Large intestine (tissue), 3 donors: Measurements from ENCODE around the gene GDPD4. TPM values are rescaled to one million over a fixed set of nuclear protein-coding genes. Genes with fewer than 3 reads are reported as not detected.
"Not testable (repeated sequence)": the region's sequence is repeated elsewhere in the genome, so short reads cannot be mapped to it uniquely, and the experiment has no call there.

ENCODE experiments used
- DNase-seq, 2 donors: peaks; one replicate each; pipeline versions ENCODE4 v3.0.0 to v3.0.0-alpha.2; 2013
- H3K27ac ChIP-seq: one replicate; pipeline ENCODE4 v1.5.1; 2013; ENCODE audit warnings: low read length
- H3K27me3 ChIP-seq: 2 replicates; pipeline ENCODE4 v1.6.1; 2013; ENCODE audit warnings: low read length; ENCODE audit not compliant: control insufficient read depth, insufficient read depth
- H3K36me3 ChIP-seq: 2 replicates; pipeline ENCODE4 v1.6.1; 2013; ENCODE audit warnings: low read length; ENCODE audit not compliant: control insufficient read depth, insufficient read depth
- H3K4me1 ChIP-seq: one replicate; pipeline ENCODE4 v1.6.1; 2013; ENCODE audit warnings: low read length; ENCODE audit not compliant: control insufficient read depth, insufficient read depth
- H3K4me3 ChIP-seq: one replicate; pipeline ENCODE4 v1.5.1; 2013; ENCODE audit warnings: low read length
- H3K9me3 ChIP-seq: one replicate; pipeline ENCODE4 v1.6.1; 2013; ENCODE audit warnings: mild to moderate bottlenecking, low read depth, low read length, moderate library complexity; ENCODE audit not compliant: control insufficient read depth
- WGBS: methylation state at CpG from one replicate; pipeline ENCODE4 v1.1.5; 2013; ENCODE audit warnings: low lambda C conversion rate; ENCODE audit not compliant: insufficient coverage; 5-methylcytosine and 5-hydroxymethylcytosine counted together
- polyA plus RNA-seq: library from polyadenylated mRNA; unstranded; fragments of 120-200 nt; gene quantifications from one replicate; pipeline ENCODE4 v1.2.1, GENCODE V29; 2013

Gene GDPD4
- polyA plus RNA-seq, 1 donor = 5.1 TPM

- H3K4me3 ChIP-seq, H3K36me3 ChIP-seq, H3K4me1 ChIP-seq, H3K27me3 ChIP-seq, DNase-seq, H3K9me3 ChIP-seq, H3K27ac ChIP-seq: not testable (repeated sequence)
- no CpG with 5 or more reads among the region's 6 CpGs for WGBS
Observed at GRCh38 chr11:77300028-77300427, 1.5 kb downstream of the GDPD4 start.

DNA sequence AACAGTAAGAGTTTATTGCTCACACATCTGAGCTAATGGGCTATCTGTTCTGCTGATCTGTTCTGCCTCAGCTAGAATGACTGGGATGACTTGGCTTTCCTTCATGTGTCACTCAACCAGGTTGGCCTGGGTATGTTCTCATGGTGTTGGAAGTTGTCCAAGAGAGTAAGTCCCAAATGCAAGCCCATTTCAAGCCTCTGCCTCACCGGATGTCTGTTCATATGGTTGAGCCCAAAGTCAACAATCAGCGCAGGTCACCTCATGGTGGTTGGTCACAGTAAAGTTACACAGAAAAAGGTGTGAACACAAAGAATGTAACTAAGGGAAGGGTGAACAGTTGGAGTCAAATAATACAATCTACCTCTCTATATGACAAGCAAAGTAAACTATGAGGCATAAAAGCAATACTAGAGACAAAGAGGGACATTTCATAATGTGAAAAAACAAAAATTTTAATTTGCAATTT is 1.9 kb downstream of the GDPD4 start:
- no peak overlapping the region for H3K27ac ChIP-seq
- H3K9me3 ChIP-seq = peaks cover 2% of the 10 kb centered on the region
- H3K27me3 ChIP-seq = no peaks in the 10 kb centered on the region
- no peak overlapping the region for H3K4me3 ChIP-seq
- DNase-seq = no peak
- WGBS = 100% methylated on average over 1 of the region's 2 CpGs
- no peaks in the 10 kb centered on the region for H3K4me1 ChIP-seq
- H3K36me3 ChIP-seq = no peaks in the 10 kb centered on the region

GRCh38 chr11:77294040-77294439 is 7.4 kb downstream of the GDPD4 start:
- Histone ChIP-seq H3K27me3 (no peaks in the 10 kb centered on the region), H3K36me3 (no peaks in the 10 kb centered on the region), H3K4me1 (no peaks in the 10 kb centered on the region), H3K9me3 (no peaks in the 10 kb centered on the region), H3K27ac (no peak overlapping the region), H3K4me3 (no peak overlapping the region)
- DNase-seq = no peak
- 86% methylated on average over 3 of the region's 3 CpGs for WGBS

- H3K9me3 ChIP-seq = no peaks in the 10 kb centered on the region
- no peak overlapping the region for H3K4me3 ChIP-seq
- no peaks in the 10 kb centered on the region for H3K36me3 ChIP-seq
- H3K27me3 ChIP-seq = no peaks in the 10 kb centered on the region
- no peak for DNase-seq
- no peaks in the 10 kb centered on the region for H3K4me1 ChIP-seq
- WGBS = 66% methylated on average over 2 of the region's 4 CpGs
- H3K27ac ChIP-seq = no peak overlapping the region
Observed at GRCh38 chr11:77289737-77290136, 11.7 kb downstream of the GDPD4 start.

GRCh38 chr11:77287615-77288273 is 13.7 kb downstream of the GDPD4 start:
- no peaks in the 10 kb centered on the region for H3K9me3 ChIP-seq
- H3K4me1 ChIP-seq = no peaks in the 10 kb centered on the region
- whole genome bisulfite sequencing = 81% methylated on average over 4 of the region's 5 CpGs
- H3K36me3 ChIP-seq = no peaks in the 10 kb centered on the region
- no peak overlapping the region for H3K4me3 ChIP-seq
- H3K27ac ChIP-seq = no peak overlapping the region
- no peak for DNase-seq
- no peaks in the 10 kb centered on the region for H3K27me3 ChIP-seq

DNA sequence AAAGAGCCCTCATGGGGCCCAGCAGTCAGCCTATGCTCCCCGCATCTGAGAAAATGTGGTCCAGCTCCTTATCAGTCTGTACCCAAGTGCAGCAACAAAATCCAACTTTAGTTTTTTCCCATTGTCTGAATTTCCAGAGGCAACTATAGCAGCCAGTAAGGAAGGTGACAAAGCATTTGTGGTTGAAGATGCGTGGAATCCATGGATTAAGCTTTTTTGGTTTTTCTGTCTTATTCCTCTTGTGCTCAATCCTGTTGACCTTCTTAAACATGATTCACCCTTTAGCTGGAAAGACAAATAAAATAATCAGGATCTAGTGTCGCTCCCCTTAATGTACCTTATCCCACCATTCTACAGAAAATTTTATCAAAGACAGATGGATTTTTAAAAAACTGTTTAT is 14.3 kb downstream of the GDPD4 start:
- no peaks in the 10 kb centered on the region for H3K9me3 ChIP-seq

GRCh38 chr11:77284476-77285468 is 16.7 kb downstream of the GDPD4 start:
- Histone ChIP-seq H3K27me3 (no peaks in the 10 kb centered on the region), H3K36me3 (no peaks in the 10 kb centered on the region), H3K4me1 (no peaks in the 10 kb centered on the region), H3K4me3 (no peak overlapping the region), H3K27ac (peak overlapping the region; percentile 11), H3K9me3 (no peaks in the 10 kb centered on the region)
- 74% methylated on average over 3 of the region's 6 CpGs for WGBS
- no peak for DNase-seq

More for the DNA sequence above, 14.3 kb downstream of the GDPD4 start:
- Histone ChIP-seq H3K27ac (no peak overlapping the region), H3K27me3 (no peaks in the 10 kb centered on the region), H3K4me3 (no peak overlapping the region), H3K36me3 (no peaks in the 10 kb centered on the region), H3K4me1 (no peaks in the 10 kb centered on the region)
- DNase-seq = no peak
- 100% methylated on average over 1 of the region's 3 CpGs for WGBS

DNA sequence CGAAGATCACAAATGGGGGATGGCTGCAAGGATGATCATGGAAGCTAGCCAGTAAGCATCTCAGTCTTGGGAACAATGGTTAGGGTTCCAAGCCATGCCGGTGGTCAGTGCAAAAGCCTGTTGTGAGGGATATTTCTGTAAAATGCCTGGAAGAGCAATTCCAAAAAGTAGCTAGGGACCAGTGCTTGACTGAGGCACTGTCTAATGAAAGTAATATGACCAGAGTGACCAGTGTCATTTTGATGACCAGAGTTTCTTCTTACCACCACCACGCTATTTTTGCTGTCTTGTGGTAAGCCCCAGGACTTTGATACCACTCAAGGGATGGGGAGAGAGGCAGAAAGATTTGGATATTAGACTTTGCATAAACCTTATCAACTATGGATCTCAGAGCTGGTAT is 18.4 kb downstream of the GDPD4 start:
- WGBS = 83% methylated on average over 1 of the region's 3 CpGs
- Histone ChIP-seq H3K4me3 (no peak overlapping the region), H3K36me3 (no peaks in the 10 kb centered on the region), H3K9me3 (no peaks in the 10 kb centered on the region), H3K4me1 (no peaks in the 10 kb centered on the region), H3K27ac (no peak overlapping the region), H3K27me3 (no peaks in the 10 kb centered on the region)
- no peak for DNase-seq

DNA sequence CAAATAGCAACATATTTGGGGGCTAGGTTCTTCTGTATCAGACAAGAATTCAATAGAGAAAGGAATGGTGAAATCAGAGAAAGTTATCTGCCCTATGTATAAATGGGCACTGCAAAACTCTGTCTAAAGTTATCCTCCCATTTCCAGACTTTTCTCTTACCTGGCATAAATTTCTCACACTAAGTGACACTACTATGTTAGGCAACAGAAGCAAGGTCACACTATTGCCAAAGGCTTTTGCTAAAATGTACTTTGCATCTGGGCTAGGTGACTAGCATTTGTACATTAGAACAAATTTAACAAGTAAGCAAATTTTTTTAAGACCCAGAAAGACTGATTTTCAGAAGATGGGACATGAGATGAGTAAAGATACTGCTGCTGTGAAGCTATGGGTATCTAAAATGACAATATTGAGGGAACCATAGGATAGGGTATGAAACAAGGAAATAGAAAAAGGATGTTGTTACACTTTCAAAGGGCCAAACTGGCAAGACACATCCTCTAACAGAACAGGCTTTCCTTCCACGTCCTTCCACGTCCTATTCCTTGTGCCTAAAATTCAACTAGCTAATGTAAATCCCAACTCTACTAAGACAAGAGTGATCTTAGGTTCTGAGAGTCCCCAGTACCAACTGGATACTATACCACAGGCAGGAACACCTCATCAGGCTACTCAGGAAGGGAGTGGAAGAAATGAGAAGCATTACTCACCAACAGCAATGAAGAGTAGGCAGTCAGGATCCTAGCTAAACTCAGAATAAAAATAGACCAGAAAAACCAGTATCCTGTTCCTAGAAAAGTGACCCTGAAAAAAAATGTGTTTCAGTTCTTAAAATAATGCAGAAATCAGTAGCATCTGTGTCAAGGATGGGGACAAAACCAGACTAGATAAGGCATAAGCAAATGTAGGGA is 22.6 kb downstream of the GDPD4 start:
- no CpG with 5 or more reads among the region's 2 CpGs for WGBS
- H3K36me3 ChIP-seq = no peaks in the 10 kb centered on the region
- no peak overlapping the region for H3K27ac ChIP-seq
- no peak for DNase-seq
- no peaks in the 10 kb centered on the region for H3K9me3 ChIP-seq
- H3K4me1 ChIP-seq = no peaks in the 10 kb centered on the region
- no peaks in the 10 kb centered on the region for H3K27me3 ChIP-seq
- H3K4me3 ChIP-seq = no peak overlapping the region

DNA sequence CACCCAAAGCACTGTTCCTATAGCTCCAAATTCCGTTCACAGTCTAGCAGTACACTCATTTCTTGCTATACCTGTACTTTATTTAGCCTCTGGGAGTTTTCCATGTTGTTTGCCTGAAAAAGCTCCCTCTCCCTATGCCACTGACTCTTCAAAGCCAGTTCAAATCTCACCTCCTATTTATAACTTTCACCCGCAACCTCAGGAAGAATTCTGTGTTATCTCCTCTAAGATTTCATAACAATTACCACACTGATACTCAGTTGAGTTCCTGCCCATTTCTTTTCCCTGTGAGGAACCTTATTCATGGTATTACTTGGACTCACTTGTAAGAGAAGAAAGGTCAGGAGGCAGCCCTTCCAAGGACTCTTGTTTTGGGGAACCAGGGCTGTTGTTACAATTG is 25.2 kb downstream of the GDPD4 start:
- Histone ChIP-seq H3K4me1 (no peaks in the 10 kb centered on the region), H3K27ac (no peak overlapping the region), H3K9me3 (no peaks in the 10 kb centered on the region), H3K27me3 (no peaks in the 10 kb centered on the region), H3K36me3 (no peaks in the 10 kb centered on the region), H3K4me3 (no peak overlapping the region)
- no peak for DNase-seq
- WGBS = 58% methylated on average over 2 of the region's 2 CpGs
